MM.1S (cell line): Measurements from ENCODE around the gene CIPC.

Experiments used
- CTCF ChIP-seq: fragments of 300-600 bp; sonication (generic); IDR thresholded peaks from 2 replicates; pipeline ENCODE4 v1.5.1; 2016; ENCODE audit warnings: antibody characterized with exemption, low read length, mixed read lengths
- EZH2 ChIP-seq: fragments of 300-600 bp; sonication (generic); optimal IDR thresholded peaks from 2 replicates; pipeline ENCODE3; 2017; ENCODE audit warnings: low read depth, mild to moderate bottlenecking, antibody characterized with exemption, low read length, mixed read lengths
- EZH2phosphoT487 ChIP-seq: fragments of 300-600 bp; sonication (generic); IDR thresholded peaks from 2 replicates; pipeline ENCODE4 v1.6.1; 2018; ENCODE audit warnings: antibody characterized with exemption, low read length

- TF ChIP-seq CTCF (no peak), EZH2 (no peak), EZH2phosphoT487 (no peak)
Measured at GRCh38 chr14:77145975-77146740, 48.1 kb downstream of the CIPC start.
